Neuronal stem cell (in vitro differentiated cells): ENCODE measurements around the gene ENDOV.

ENCODE experiments used
- DNase-seq: peaks from one replicate; pipeline ENCODE4 v3.0.0-alpha.2; 2013; ENCODE audit warnings: low spot score
- H2AFZ ChIP-seq: one replicate; pipeline ENCODE4 v1.6.1; 2013; ENCODE audit warnings: mild to moderate bottlenecking, low read length, inconsistent platforms
- H2AK5ac ChIP-seq: 2 replicates; pipeline ENCODE4 v1.6.1; 2013; ENCODE audit warnings: low read depth, mild to moderate bottlenecking, inconsistent platforms, low read length, moderate library complexity, mixed read lengths
- H2BK120ac ChIP-seq: 2 replicates; pipeline ENCODE4 v1.6.1; 2013; ENCODE audit warnings: low read depth, mild to moderate bottlenecking, inconsistent platforms, low read length, moderate library complexity, mixed read lengths
- H2BK12ac ChIP-seq: one replicate; pipeline ENCODE4 v1.6.1; 2013; ENCODE audit warnings: low read length, inconsistent platforms
- H2BK15ac ChIP-seq: 2 replicates; pipeline ENCODE4 v1.6.1; 2013; ENCODE audit warnings: mild to moderate bottlenecking, low read length, inconsistent platforms, mixed read lengths
- H2BK5ac ChIP-seq: one replicate; pipeline ENCODE4 v1.6.1; 2013; ENCODE audit warnings: inconsistent platforms, mild to moderate bottlenecking, low read length, moderate library complexity
- H3K14ac ChIP-seq: one replicate; pipeline ENCODE4 v1.6.1; 2013; ENCODE audit warnings: low read length, inconsistent platforms
- H3K18ac ChIP-seq: 2 replicates; pipeline ENCODE4 v1.6.1; 2013; ENCODE audit warnings: low read length, inconsistent platforms
- H3K23ac ChIP-seq: 2 replicates; pipeline ENCODE4 v1.6.1; 2013; ENCODE audit warnings: low read depth, mild to moderate bottlenecking, mixed read lengths, low read length, inconsistent platforms; ENCODE audit not compliant: poor library complexity
- H3K27ac ChIP-seq: replicated peaks from 3 replicates; pipeline ENCODE4 v1.5.1; 2013; ENCODE audit warnings: low read length, inconsistent platforms
- H3K27me3 ChIP-seq, 3 experiments: 2 replicates each; pipeline ENCODE4 v1.6.1; 2013; ENCODE audit warnings: low read length in 3 of 3, mild to moderate bottlenecking in 2 of 3, inconsistent platforms in 1 of 3, low read depth in 1 of 3, mixed read lengths in 1 of 3, moderate library complexity in 1 of 3; ENCODE audit not compliant: control insufficient read depth in 3 of 3, insufficient read depth in 3 of 3
- H3K36me3 ChIP-seq, 2 donors: replicated peaks in 1 of 2; 2 replicates each; pipeline ENCODE4 v1.6.1; 2013; ENCODE audit warnings: low read length in 2 of 2; ENCODE audit not compliant: control insufficient read depth in 2 of 2, insufficient read depth in 2 of 2
- H3K4ac ChIP-seq: 2 replicates; pipeline ENCODE4 v1.6.1; 2013; ENCODE audit warnings: inconsistent platforms, mild to moderate bottlenecking, low read length, moderate library complexity
- H3K4me1 ChIP-seq, 2 donors: 1 replicate in 1 of 2; 2 replicates in 1 of 2; pipeline ENCODE4 v1.6.1; 2013; ENCODE audit warnings: low read length in 2 of 2, low read depth in 1 of 2; ENCODE audit not compliant: control insufficient read depth in 2 of 2, insufficient read depth in 1 of 2
- H3K4me2 ChIP-seq: one replicate; pipeline ENCODE4 v1.6.1; 2013; ENCODE audit warnings: mild to moderate bottlenecking, low read length, inconsistent platforms; ENCODE audit not compliant: insufficient read depth, poor library complexity, severe bottlenecking
- H3K4me3 ChIP-seq, 2 donors: 2 replicates each; pipeline ENCODE4 v1.5.1; 2013; ENCODE audit warnings: low read length in 2 of 2, mild to moderate bottlenecking in 2 of 2, inconsistent platforms in 1 of 2, moderate library complexity in 1 of 2
- H3K79me1 ChIP-seq: one replicate; pipeline ENCODE4 v1.6.1; 2013; ENCODE audit warnings: low read depth, mild to moderate bottlenecking, inconsistent platforms, low read length, moderate library complexity
- H3K9ac ChIP-seq: one replicate; pipeline ENCODE4 v1.6.1; 2013; ENCODE audit warnings: mild to moderate bottlenecking, low read depth, low read length, inconsistent platforms; ENCODE audit not compliant: poor library complexity
- H3K9me3 ChIP-seq, 2 donors: replicated peaks in 1 of 2; 2 replicates each; pipeline versions ENCODE3 to v1.6.1; 2013; ENCODE audit warnings: low read length in 2 of 2, mild to moderate bottlenecking in 2 of 2, inconsistent platforms in 1 of 2, low read depth in 1 of 2, mixed read lengths in 1 of 2, moderate library complexity in 1 of 2; ENCODE audit not compliant: control insufficient read depth in 2 of 2, insufficient read depth in 1 of 2
- H4K8ac ChIP-seq: one replicate; pipeline ENCODE4 v1.6.1; 2013; ENCODE audit warnings: low read depth, mild to moderate bottlenecking, inconsistent platforms, low read length, moderate library complexity
- H4K91ac ChIP-seq: one replicate; pipeline ENCODE4 v1.6.1; 2013; ENCODE audit warnings: low read length, low read depth, mild to moderate bottlenecking, inconsistent platforms; ENCODE audit not compliant: poor library complexity
- WGBS, 2 donors: extraction: QIAGEN DNeasy Blood & Tissue Kit; methylation state at CpG; one replicate each; pipeline ENCODE4 v1.1.7; 2013; ENCODE audit warnings: missing lambda C conversion rate in 2 of 2, mixed read lengths in 1 of 2; ENCODE audit not compliant: insufficient read length in 2 of 2, insufficient replicate concordance in 1 of 2; ENCODE audit errors: extremely low coverage in 2 of 2; 5-methylcytosine and 5-hydroxymethylcytosine counted together

ENDOV gene

GRCh38 chr17:80393961-80394360, 21.0 kb upstream of the ENDOV start:
- no CpG with 5 or more reads among the region's 4 CpGs for WGBS, 2 donors
- no peak overlapping the region for H2AFZ ChIP-seq
- no peak overlapping the region for H3K4me2 ChIP-seq
- no peak overlapping the region for H4K8ac ChIP-seq
- no peaks in the 10 kb centered on the region for H3K79me1 ChIP-seq
- H2BK12ac ChIP-seq, result no peak overlapping the region
- H3K4me1 ChIP-seq, result no peaks in the 10 kb centered on the region
- H3K14ac ChIP-seq, result no peak overlapping the region
- H3K18ac ChIP-seq, result no peak overlapping the region
- no peak overlapping the region for H3K4ac ChIP-seq
- no peaks in the 10 kb centered on the region for H3K9me3 ChIP-seq
- no peak for DNase-seq
- no peak overlapping the region for H3K4me3 ChIP-seq
- H3K36me3 ChIP-seq, result peaks cover 8 to 44% of the 10 kb centered on the region in 2 donors
- H2BK120ac ChIP-seq, result no peak overlapping the region
- no peak overlapping the region for H2BK15ac ChIP-seq
- no peak overlapping the region for H3K23ac ChIP-seq
- H3K27ac ChIP-seq, result no peak overlapping the region
- no peaks in the 10 kb centered on the region for H3K27me3 ChIP-seq
- H3K9ac ChIP-seq, result no peak overlapping the region
- H4K91ac ChIP-seq, result no peak overlapping the region
- no peak overlapping the region for H2AK5ac ChIP-seq
- no peak overlapping the region for H2BK5ac ChIP-seq

- Histone ChIP-seq H2BK5ac (no peak overlapping the region), H3K9me3 (no peaks in the 10 kb centered on the region), H2AK5ac (no peak overlapping the region), H4K91ac (no peak overlapping the region), H2BK15ac (no peak overlapping the region), H3K4me3 (no peak overlapping the region), H3K14ac (no peak overlapping the region), H2BK120ac (no peak overlapping the region), H3K27ac (no peak overlapping the region), H3K27me3 (no peaks in the 10 kb centered on the region), H4K8ac (no peak overlapping the region), H2AFZ (no peak overlapping the region), H3K36me3 (peaks cover 2 to 37% of the 10 kb centered on the region in 2 donors), H2BK12ac (no peak overlapping the region), H3K4me2 (no peak overlapping the region), H3K79me1 (no peaks in the 10 kb centered on the region), H3K18ac (no peak overlapping the region), H3K4ac (no peak overlapping the region), H3K23ac (peak overlapping the region; percentile 12), H3K4me1 (no peaks in the 10 kb centered on the region), H3K9ac (no peak overlapping the region)
- no CpG with 5 or more reads among the region's 11 CpGs for WGBS, 2 donors
- DNase-seq, result no peak
Measured at GRCh38 chr17:80394629-80395216, 20.2 kb upstream of the ENDOV start.

- Histone ChIP-seq H2BK12ac (no peak overlapping the region), H3K27ac (no peak overlapping the region), H3K14ac (no peak overlapping the region), H2BK5ac (no peak overlapping the region), H3K9me3 (no peaks in the 10 kb centered on the region), H2AFZ (no peak overlapping the region), H3K18ac (no peak overlapping the region), H3K79me1 (no peaks in the 10 kb centered on the region), H3K4me2 (no peak overlapping the region), H4K91ac (no peak overlapping the region), H3K9ac (no peak overlapping the region), H4K8ac (no peak overlapping the region), H3K36me3 (peaks cover 0 to 28% of the 10 kb centered on the region in 2 donors), H3K4me3 (no peak overlapping the region), H3K4me1 (no peaks in the 10 kb centered on the region), H2BK15ac (no peak overlapping the region), H3K23ac (no peak overlapping the region), H3K4ac (no peak overlapping the region), H3K27me3 (no peaks in the 10 kb centered on the region), H2BK120ac (no peak overlapping the region), H2AK5ac (no peak overlapping the region)
- DNase-seq, result no peak
- no CpG with 5 or more reads among the region's 15 CpGs for WGBS, 2 donors
Measured at GRCh38 chr17:80395402-80396151, 19.4 kb upstream of the ENDOV start.

GRCh38 chr17:80396157-80397033, 18.6 kb upstream of the ENDOV start:
- Histone ChIP-seq H3K23ac (no peak overlapping the region), H2AFZ (no peak overlapping the region), H2AK5ac (no peak overlapping the region), H3K14ac (no peak overlapping the region), H3K4me3 (peak overlapping the region in 1 of 2 donors; percentile 60), H3K18ac (no peak overlapping the region), H4K91ac (no peak overlapping the region), H2BK15ac (no peak overlapping the region), H4K8ac (no peak overlapping the region), H3K27me3 (no peaks in the 10 kb centered on the region), H3K79me1 (no peaks in the 10 kb centered on the region), H3K9ac (no peak overlapping the region), H2BK12ac (no peak overlapping the region), H3K4me2 (no peak overlapping the region), H3K27ac (no peak overlapping the region), H3K36me3 (peaks cover 0 to 23% of the 10 kb centered on the region in 2 donors), H3K4ac (no peak overlapping the region), H3K9me3 (no peaks in the 10 kb centered on the region), H2BK120ac (no peak overlapping the region), H2BK5ac (no peak overlapping the region), H3K4me1 (no peaks in the 10 kb centered on the region)
- DNase-seq, result no peak
- WGBS, 2 donors, result no CpG with 5 or more reads among the region's 9 CpGs
